Ishikawa (cell line): ENCODE results near the gene SLC25A34.

Experiments used
- CEBPB ChIP-seq: IDR thresholded peaks from 2 replicates; pipeline ENCODE4 v1.6.1; 2012
- FOXM1 ChIP-seq: IDR thresholded peaks from 2 replicates; pipeline ENCODE4 v1.6.1; 2012; ENCODE audit warnings: low read depth, borderline replicate concordance
- TAF1 ChIP-seq: IDR thresholded peaks from 2 replicates; pipeline ENCODE4 v1.6.1; 2012; ENCODE audit warnings: low read depth, mild to moderate bottlenecking
- TEAD4 ChIP-seq: IDR thresholded peaks from 2 replicates; pipeline ENCODE4 v1.6.1; 2012
- YY1 ChIP-seq: IDR thresholded peaks from 2 replicates; pipeline ENCODE4 v1.6.1; 2012; ENCODE audit warnings: low read depth
- TF ChIP-seq, protein P1 (sequence below): IDR thresholded peaks from 2 replicates; pipeline ENCODE4 v1.6.1; 2012; ENCODE audit warnings: low read depth, mild to moderate bottlenecking
- TF ChIP-seq, protein P2 (sequence below): IDR thresholded peaks from 2 replicates; pipeline ENCODE4 v1.6.1; 2012

DNA sequence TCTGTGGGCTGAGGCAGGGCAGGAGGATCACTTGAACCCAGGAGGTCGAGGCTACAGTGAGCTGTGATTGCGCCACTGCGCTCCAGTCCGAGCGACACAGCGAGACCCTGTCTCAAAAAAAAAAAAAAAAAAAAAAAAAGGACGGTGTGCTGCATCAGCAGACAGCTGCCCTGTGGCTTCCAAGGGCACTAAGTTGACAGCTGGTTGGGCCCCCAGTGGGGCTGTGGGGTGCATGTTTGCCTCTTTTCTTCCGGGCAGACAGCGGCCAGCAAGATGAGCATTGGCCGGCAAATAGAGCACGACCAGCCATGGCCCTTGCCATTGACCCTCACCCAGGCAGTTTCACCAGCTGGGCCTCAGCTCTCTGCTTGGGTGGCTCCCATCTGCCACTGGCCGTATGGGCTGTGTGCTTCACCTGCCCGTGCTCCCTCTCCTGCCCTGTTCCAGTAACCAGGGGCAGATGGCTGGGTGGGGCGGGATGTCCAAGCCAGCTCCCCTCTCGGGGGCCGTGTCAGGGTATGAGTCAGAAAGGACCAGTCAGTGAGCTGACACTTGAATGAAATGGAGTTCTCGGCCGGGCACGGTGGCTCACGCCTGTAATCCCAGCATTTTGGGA is 12.3 kb upstream of the SLC25A34 start:
- TF ChIP-seq, protein P1, sequence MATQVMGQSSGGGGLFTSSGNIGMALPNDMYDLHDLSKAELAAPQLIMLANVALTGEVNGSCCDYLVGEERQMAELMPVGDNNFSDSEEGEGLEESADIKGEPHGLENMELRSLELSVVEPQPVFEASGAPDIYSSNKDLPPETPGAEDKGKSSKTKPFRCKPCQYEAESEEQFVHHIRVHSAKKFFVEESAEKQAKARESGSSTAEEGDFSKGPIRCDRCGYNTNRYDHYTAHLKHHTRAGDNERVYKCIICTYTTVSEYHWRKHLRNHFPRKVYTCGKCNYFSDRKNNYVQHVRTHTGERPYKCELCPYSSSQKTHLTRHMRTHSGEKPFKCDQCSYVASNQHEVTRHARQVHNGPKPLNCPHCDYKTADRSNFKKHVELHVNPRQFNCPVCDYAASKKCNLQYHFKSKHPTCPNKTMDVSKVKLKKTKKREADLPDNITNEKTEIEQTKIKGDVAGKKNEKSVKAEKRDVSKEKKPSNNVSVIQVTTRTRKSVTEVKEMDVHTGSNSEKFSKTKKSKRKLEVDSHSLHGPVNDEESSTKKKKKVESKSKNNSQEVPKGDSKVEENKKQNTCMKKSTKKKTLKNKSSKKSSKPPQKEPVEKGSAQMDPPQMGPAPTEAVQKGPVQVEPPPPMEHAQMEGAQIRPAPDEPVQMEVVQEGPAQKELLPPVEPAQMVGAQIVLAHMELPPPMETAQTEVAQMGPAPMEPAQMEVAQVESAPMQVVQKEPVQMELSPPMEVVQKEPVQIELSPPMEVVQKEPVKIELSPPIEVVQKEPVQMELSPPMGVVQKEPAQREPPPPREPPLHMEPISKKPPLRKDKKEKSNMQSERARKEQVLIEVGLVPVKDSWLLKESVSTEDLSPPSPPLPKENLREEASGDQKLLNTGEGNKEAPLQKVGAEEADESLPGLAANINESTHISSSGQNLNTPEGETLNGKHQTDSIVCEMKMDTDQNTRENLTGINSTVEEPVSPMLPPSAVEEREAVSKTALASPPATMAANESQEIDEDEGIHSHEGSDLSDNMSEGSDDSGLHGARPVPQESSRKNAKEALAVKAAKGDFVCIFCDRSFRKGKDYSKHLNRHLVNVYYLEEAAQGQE: no peak
- TF ChIP-seq YY1 (no peak), CEBPB (no peak), FOXM1 (no peak), TEAD4 (no peak), TAF1 (no peak)
- TF ChIP-seq, protein P2, sequence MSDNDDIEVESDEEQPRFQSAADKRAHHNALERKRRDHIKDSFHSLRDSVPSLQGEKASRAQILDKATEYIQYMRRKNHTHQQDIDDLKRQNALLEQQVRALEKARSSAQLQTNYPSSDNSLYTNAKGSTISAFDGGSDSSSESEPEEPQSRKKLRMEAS: no peak
